Neural cell (in vitro differentiated cells): Measurements from ENCODE around the gene DPP9.

ENCODE experiments used
- CTCF ChIP-seq: fragments of 450-650 bp; IDR thresholded peaks from 2 replicates; pipeline ENCODE4 v1.5.1; 2014; ENCODE audit warnings: antibody characterized with exemption, mild to moderate bottlenecking, moderate library complexity; ENCODE audit not compliant: poor library complexity, severe bottlenecking
- EP300 ChIP-seq: fragments of 450-650 bp; conservative IDR thresholded peaks from 2 replicates; pipeline ENCODE4 v1.6.1; 2014; ENCODE audit warnings: antibody characterized with exemption, mild to moderate bottlenecking, moderate library complexity; ENCODE audit not compliant: poor library complexity, severe bottlenecking

- TF ChIP-seq CTCF (no peak), EP300 (no peak)
These were observed 49.9 kb downstream of the DPP9 start for GRCh38 chr19:4673726-4674125.
